Esophagus muscularis mucosa (tissue), 3 donors: ENCODE results near the gene CGB7.
"Not testable (repeated sequence)": the region's sequence is repeated elsewhere in the genome, so short reads cannot be mapped to it uniquely, and the experiment has no call there.

Source experiments
- CTCF ChIP-seq, 3 experiments: fragments of 200-600 bp in 2 of 3; fragments of 450-650 bp in 1 of 3; sonication (generic) in 2 of 3; IDR thresholded peaks; one replicate each; pipeline ENCODE4 v1.5.1; 2017 to 2019; ENCODE audit warnings: antibody characterized with exemption in 3 of 3, mild to moderate bottlenecking in 2 of 3, moderate library complexity in 1 of 3
- POLR2AphosphoS5 ChIP-seq, 2 donors: sonication (generic); formaldehyde crosslinking; IDR thresholded peaks; one replicate each; pipeline ENCODE4 v1.6.1; 2017; ENCODE audit warnings: antibody characterized with exemption in 2 of 2

- TF ChIP-seq POLR2AphosphoS5, CTCF (IDR thresholded peaks at IDR 0.05): not testable (repeated sequence)
Measured at GRCh38 chr19:49030323-49030722, 27.2 kb downstream of the CGB7 start.
